Peyer's patch (tissue), 4 donors: Measurements from ENCODE around the gene PLEKHB1. TPM values are rescaled to one million over a fixed set of nuclear protein-coding genes. Genes with fewer than 3 reads are reported as not detected.

Experiments used
- DNase-seq, 3 donors: peaks; one replicate each; pipeline ENCODE4 v3.0.0-alpha.2; 2017 to 2019
- H3K27ac ChIP-seq, 4 donors: fragments of 200-600 bp; sonication (generic); one replicate each; pipeline ENCODE4 v1.5.1; 2016 to 2019
- H3K27me3 ChIP-seq, 2 donors: fragments of 200-600 bp; sonication (generic); one replicate each; pipeline ENCODE4 v1.5.1; 2019
- H3K36me3 ChIP-seq, 3 donors: fragments of 200-600 bp; sonication (generic); one replicate each; pipeline ENCODE4 v1.5.1; 2016 to 2019
- H3K4me1 ChIP-seq, 4 donors: fragments of 200-600 bp; sonication (generic); one replicate each; pipeline ENCODE4 v1.5.1; 2016 to 2019
- H3K4me3 ChIP-seq, 4 donors: fragments of 200-600 bp; sonication (generic); 1 replicate in 3 of 4; 2 replicates in 1 of 4; pipeline ENCODE4 v1.5.1; 2016 to 2019; ENCODE audit warnings: mild to moderate bottlenecking in 1 of 4
- H3K9me3 ChIP-seq, 4 donors: fragments of 200-600 bp; sonication (generic); one replicate each; pipeline ENCODE4 v1.5.1; 2016 to 2019; ENCODE audit warnings: mild to moderate bottlenecking in 1 of 4
- CTCF ChIP-seq, 6 experiments: fragments of 450-650 bp in 4 of 6; fragments of 200-600 bp in 2 of 6; sonication (generic) in 1 of 6; IDR thresholded peaks; one replicate each; pipeline ENCODE4 v1.5.1; 2017 to 2019; ENCODE audit warnings: antibody characterized with exemption in 6 of 6, mild to moderate bottlenecking in 3 of 6, moderate library complexity in 1 of 6
- POLR2A ChIP-seq, 2 donors: fragments of 450-650 bp; IDR thresholded peaks; one replicate each; pipeline ENCODE4 v1.5.1; 2017; ENCODE audit warnings: antibody characterized with exemption in 2 of 2, mild to moderate bottlenecking in 2 of 2, moderate library complexity in 2 of 2
- total RNA-seq, 4 donors: library from RNA; depleted of rRNA; stranded (reverse); fragments of >200 nt; gene quantifications; one replicate each; pipeline ENCODE4 v1.1.0, GENCODE V29; 2016

The PLEKHB1 gene
- total RNA-seq, 4 donors from 2014 or later: 10.3 to 29.7 (median 12.0) TPM

DNA sequence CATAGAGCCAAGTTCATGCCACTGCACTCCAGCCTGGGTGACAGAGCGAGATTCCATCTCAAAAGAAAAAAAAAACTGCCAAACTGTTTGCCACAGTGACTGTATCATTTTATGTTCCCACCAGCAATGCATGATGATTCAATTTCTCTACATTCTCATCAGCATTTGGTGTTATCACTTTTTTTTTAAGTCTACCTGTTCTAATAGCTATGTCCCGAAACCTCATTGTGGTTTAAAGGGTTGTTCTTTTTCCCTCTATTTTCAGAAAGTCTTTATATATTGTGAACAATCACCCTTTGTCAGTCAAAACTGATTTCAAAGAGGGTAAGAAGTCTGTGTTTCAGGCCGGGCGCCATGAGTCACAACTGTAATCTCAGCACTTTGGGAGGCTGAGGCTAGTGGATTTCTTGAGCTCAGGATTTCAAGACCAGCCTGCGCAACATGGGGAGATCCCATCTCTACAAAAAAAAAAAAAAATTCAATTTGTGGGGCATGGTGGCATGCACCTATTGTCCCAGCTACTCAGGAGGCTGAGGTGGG, 33.7 kb upstream of the PLEKHB1 start:
- no peaks in the 10 kb centered on the region for H3K27me3 ChIP-seq
- no peaks in the 10 kb centered on the region for H3K4me1 ChIP-seq
- no peak overlapping the region for H3K27ac ChIP-seq
- DNase-seq: no peak
- no peak overlapping the region for H3K4me3 ChIP-seq
- H3K36me3 ChIP-seq: no peaks in the 10 kb centered on the region
- TF ChIP-seq POLR2A (IDR thresholded peaks at IDR 0.05) (no peak), CTCF (IDR thresholded peaks at IDR 0.05) (no peak)
- no peaks in the 10 kb centered on the region for H3K9me3 ChIP-seq

- no peaks in the 10 kb centered on the region for H3K4me1 ChIP-seq
- no peaks in the 10 kb centered on the region for H3K9me3 ChIP-seq
- H3K4me3 ChIP-seq: no peak overlapping the region
- no peak overlapping the region for H3K27ac ChIP-seq
- TF ChIP-seq POLR2A (IDR thresholded peaks at IDR 0.05): no peak
- no peak for TF ChIP-seq CTCF (IDR thresholded peaks at IDR 0.05)
- DNase-seq: no peak
- no peaks in the 10 kb centered on the region for H3K36me3 ChIP-seq
- no peaks in the 10 kb centered on the region for H3K27me3 ChIP-seq
These were observed 31.8 kb upstream of the PLEKHB1 start for GRCh38 chr11:73614591-73614990.

DNA sequence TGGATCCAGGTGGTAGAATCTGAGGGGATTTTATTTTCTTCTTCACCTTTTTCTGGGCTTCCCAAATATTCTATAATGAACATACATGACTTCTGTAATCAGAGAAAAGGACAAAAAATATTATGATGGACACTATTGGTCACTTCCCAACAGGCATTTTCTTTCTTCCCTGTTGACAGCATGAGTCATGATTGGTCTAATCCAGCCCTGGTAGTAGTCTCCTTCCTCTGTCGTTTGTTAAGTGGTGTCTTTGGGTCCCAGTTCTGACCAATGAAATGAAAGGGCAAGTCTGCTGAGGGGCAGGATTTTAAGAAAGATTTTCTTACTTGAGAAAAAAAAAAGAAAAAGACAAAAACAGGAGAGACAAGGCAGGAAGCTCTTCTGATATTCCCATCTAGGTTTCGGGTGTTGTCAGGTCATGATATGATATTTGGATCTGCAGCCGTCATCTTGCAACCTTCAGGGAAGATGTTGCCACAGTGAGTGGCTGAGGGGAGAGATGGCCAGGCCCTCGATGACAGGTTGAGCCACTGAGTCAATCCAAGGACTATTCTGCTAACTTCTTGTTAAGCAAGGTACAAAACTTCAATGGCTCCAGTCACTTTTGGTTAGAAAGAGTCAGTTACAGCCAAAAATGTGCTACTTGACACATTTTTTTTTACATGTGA, 23.3 kb upstream of the PLEKHB1 start:
- H3K4me1 ChIP-seq: no peaks in the 10 kb centered on the region
- H3K27me3 ChIP-seq: no peaks in the 10 kb centered on the region
- TF ChIP-seq CTCF (IDR thresholded peaks at IDR 0.05): no peak
- no peak for TF ChIP-seq POLR2A (IDR thresholded peaks at IDR 0.05)
- H3K36me3 ChIP-seq: no peaks in the 10 kb centered on the region
- H3K27ac ChIP-seq: no peak overlapping the region
- DNase-seq: no peak
- H3K9me3 ChIP-seq: no peaks in the 10 kb centered on the region
- H3K4me3 ChIP-seq: no peak overlapping the region

DNA sequence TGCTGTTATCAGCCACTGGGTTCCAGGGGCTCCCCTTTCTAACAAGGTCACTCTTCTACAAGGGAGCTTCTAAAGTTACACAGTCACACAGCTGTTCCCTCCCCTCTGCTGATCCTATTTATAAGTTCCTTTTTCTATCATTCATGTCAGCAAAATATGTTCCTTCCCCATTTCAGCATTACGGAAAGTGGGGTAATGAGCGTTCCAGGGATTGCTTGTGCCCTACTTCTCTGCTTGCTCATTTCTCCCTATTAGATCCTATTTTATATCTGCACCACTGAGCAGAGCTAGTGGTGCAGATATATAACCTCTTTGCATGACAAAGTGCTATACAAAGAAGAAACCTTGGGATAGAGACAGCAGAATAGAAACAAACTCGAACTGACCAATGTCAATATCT, 22.7 kb upstream of the PLEKHB1 start:
- TF ChIP-seq POLR2A (IDR thresholded peaks at IDR 0.05): no peak
- no peak for TF ChIP-seq CTCF (IDR thresholded peaks at IDR 0.05)
- H3K36me3 ChIP-seq: no peaks in the 10 kb centered on the region
- no peaks in the 10 kb centered on the region for H3K9me3 ChIP-seq
- no peak for DNase-seq
- H3K27ac ChIP-seq: no peak overlapping the region
- H3K27me3 ChIP-seq: no peaks in the 10 kb centered on the region
- H3K4me1 ChIP-seq: no peaks in the 10 kb centered on the region
- H3K4me3 ChIP-seq: no peak overlapping the region

DNA sequence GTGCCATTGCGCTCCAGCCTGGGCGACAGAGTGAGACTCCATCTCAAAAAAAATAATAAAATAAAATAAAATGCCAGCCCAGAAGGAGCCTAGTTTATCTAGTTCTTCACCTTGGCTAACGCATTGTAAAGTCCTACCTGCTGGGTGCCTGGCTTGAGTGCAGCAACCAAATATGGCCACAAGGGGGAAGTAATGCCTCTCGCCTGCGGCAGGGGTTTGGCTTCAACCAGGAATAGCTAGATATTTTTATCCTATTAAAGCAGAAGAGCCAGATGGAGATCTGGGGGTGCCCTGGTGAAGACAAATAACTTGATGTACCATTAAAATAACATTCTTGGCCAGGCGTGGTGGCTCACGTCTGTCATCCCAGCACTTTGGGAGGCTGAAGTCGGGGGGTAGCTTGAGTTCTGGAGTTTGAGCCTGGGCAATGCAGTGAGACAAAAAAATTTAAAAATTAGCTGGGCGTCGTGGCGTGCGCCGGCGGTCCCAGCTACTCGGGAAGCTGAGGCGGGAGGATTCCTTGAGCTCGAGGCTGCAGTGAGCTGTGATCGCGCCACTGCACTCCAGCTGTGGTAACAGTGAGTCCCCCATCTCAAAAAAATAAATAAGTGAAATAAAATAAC, 20.6 kb upstream of the PLEKHB1 start:
- H3K4me3 ChIP-seq: peak overlapping the region in 1 of 4 donors; percentile 16
- TF ChIP-seq CTCF (IDR thresholded peaks at IDR 0.05) (peak; percentile 34 to 94 (median 82)), POLR2A (IDR thresholded peaks at IDR 0.05) (no peak)
- no peaks in the 10 kb centered on the region for H3K36me3 ChIP-seq
- no peaks in the 10 kb centered on the region for H3K9me3 ChIP-seq
- H3K4me1 ChIP-seq: no peaks in the 10 kb centered on the region
- H3K27me3 ChIP-seq: no peaks in the 10 kb centered on the region
- peak; percentile 46 to 90 (median 71) for DNase-seq
- no peak overlapping the region for H3K27ac ChIP-seq
